Embryonic facial prominence (tissue), 1 donor: ENCODE results near the gene CCDC167.

Source experiments
- DNase-seq: peaks from one replicate; pipeline ENCODE4 v3.0.0-alpha.2; 2016; ENCODE audit errors: extremely low spot score

CCDC167 gene

GRCh38 chr6:37489697-37490336 lies 9.9 kb downstream of the CCDC167 start:
- DNase-seq, result no peak

- DNase-seq, result no peak
These were observed 11.2 kb downstream of the CCDC167 start for GRCh38 chr6:37488476-37488875.

- no peak for DNase-seq
These were observed 11.9 kb downstream of the CCDC167 start for GRCh38 chr6:37487591-37488380.

GRCh38 chr6:37486121-37486839 lies 13.4 kb downstream of the CCDC167 start:
- no peak for DNase-seq

- no peak for DNase-seq
These were observed 14.4 kb downstream of the CCDC167 start for GRCh38 chr6:37485291-37485702.

- DNase-seq, result no peak
These were observed 14.9 kb downstream of the CCDC167 start for GRCh38 chr6:37484786-37485170.

GRCh38 chr6:37483917-37484785 lies 15.5 kb downstream of the CCDC167 start:
- no peak for DNase-seq

- DNase-seq, result no peak
These were observed 16.3 kb downstream of the CCDC167 start for GRCh38 chr6:37483252-37483901.

- no peak for DNase-seq
These were observed 17.0 kb downstream of the CCDC167 start for GRCh38 chr6:37482606-37483251.

- DNase-seq, result no peak
These were observed 17.7 kb downstream of the CCDC167 start for GRCh38 chr6:37481711-37482605.

- DNase-seq, result no peak
These were observed 18.6 kb downstream of the CCDC167 start for GRCh38 chr6:37480951-37481534.

GRCh38 chr6:37480118-37480736 lies 19.5 kb downstream of the CCDC167 start:
- DNase-seq, result no peak

- no peak for DNase-seq
These were observed 20.3 kb downstream of the CCDC167 start for GRCh38 chr6:37479266-37479854.

GRCh38 chr6:37478827-37479226 lies 20.9 kb downstream of the CCDC167 start:
- DNase-seq, result no peak

- DNase-seq, result no peak
These were observed 21.8 kb downstream of the CCDC167 start for GRCh38 chr6:37477656-37478435.

GRCh38 chr6:37477191-37477590 lies 22.5 kb downstream of the CCDC167 start:
- DNase-seq, result no peak

- DNase-seq, result no peak
These were observed 25.4 kb downstream of the CCDC167 start for GRCh38 chr6:37474316-37474715.
